ENCODE measurements around the gene ABTB2. TPM values are rescaled to one million over a fixed set of nuclear protein-coding genes. Genes with fewer than 3 reads are reported as not detected.

ABTB2 gene
- total and polyA plus RNA-seq, 2 donors, result 1.6 to 2.6 TPM

GRCh38 chr11:34161361-34161760 is 196.4 kb downstream of the ABTB2 start:
- no peaks in the 10 kb centered on the region for H3K9me3 ChIP-seq (ENCODE audit: control insufficient read depth in 2 of 2, insufficient read depth in 1 of 2, low read length in 1 of 2)
- H3K27me3 ChIP-seq (ENCODE audit: control insufficient read depth in 2 of 2, insufficient read depth in 1 of 2, low read length in 1 of 2), result no peaks in the 10 kb centered on the region
- H3K36me3 ChIP-seq (ENCODE audit: control insufficient read depth in 2 of 2, insufficient read depth in 2 of 2, low read length in 1 of 2), result peaks cover 2 to 14% of the 10 kb centered on the region in 2 donors
- peaks cover 0 to 5% of the 10 kb centered on the region in 2 donors for H3K4me1 ChIP-seq (ENCODE audit: control insufficient read depth in 2 of 2, insufficient read depth in 2 of 2, low read length in 2 of 2)
- DNase-seq (ENCODE audit: low read depth in 6 of 9, low spot score in 9 of 9), result no peak
- H3K27ac ChIP-seq (ENCODE audit: low read depth in 1 of 2, low read length in 1 of 2), result no peak overlapping the region
- H3K4me3 ChIP-seq (ENCODE audit: low read length in 2 of 2), result no peak overlapping the region
- WGBS, result 95% methylated on average over 6 of the region's 6 CpGs

- H3K27ac ChIP-seq (ENCODE audit: low read depth in 1 of 2, low read length in 1 of 2), result no peak overlapping the region
- H3K27me3 ChIP-seq (ENCODE audit: control insufficient read depth in 2 of 2, insufficient read depth in 1 of 2, low read length in 1 of 2), result no peaks in the 10 kb centered on the region
- H3K4me1 ChIP-seq (ENCODE audit: control insufficient read depth in 2 of 2, insufficient read depth in 2 of 2, low read length in 2 of 2), result peaks cover 0 to 5% of the 10 kb centered on the region in 2 donors
- no peak for DNase-seq (ENCODE audit: low read depth in 6 of 9, low spot score in 9 of 9)
- H3K36me3 ChIP-seq (ENCODE audit: control insufficient read depth in 2 of 2, insufficient read depth in 2 of 2, low read length in 1 of 2), result peaks cover 2 to 14% of the 10 kb centered on the region in 2 donors
- WGBS, result 93% methylated on average over 18 of the region's 18 CpGs
- H3K4me3 ChIP-seq (ENCODE audit: low read length in 2 of 2), result no peak overlapping the region
- no peaks in the 10 kb centered on the region for H3K9me3 ChIP-seq (ENCODE audit: control insufficient read depth in 2 of 2, insufficient read depth in 1 of 2, low read length in 1 of 2)
These were observed 197.0 kb downstream of the ABTB2 start for GRCh38 chr11:34160791-34161190.

- Histone ChIP-seq H3K36me3 (ENCODE audit: control insufficient read depth in 2 of 2, insufficient read depth in 2 of 2, low read length in 1 of 2) (peaks cover 2 to 14% of the 10 kb centered on the region in 2 donors), H3K27ac (ENCODE audit: low read depth in 1 of 2, low read length in 1 of 2) (no peak overlapping the region), H3K27me3 (ENCODE audit: control insufficient read depth in 2 of 2, insufficient read depth in 1 of 2, low read length in 1 of 2) (no peaks in the 10 kb centered on the region), H3K4me3 (ENCODE audit: low read length in 2 of 2) (no peak overlapping the region), H3K9me3 (ENCODE audit: control insufficient read depth in 2 of 2, insufficient read depth in 1 of 2, low read length in 1 of 2) (no peaks in the 10 kb centered on the region), H3K4me1 (ENCODE audit: control insufficient read depth in 2 of 2, insufficient read depth in 2 of 2, low read length in 2 of 2) (peaks cover 0 to 8% of the 10 kb centered on the region in 2 donors)
- DNase-seq (ENCODE audit: low read depth in 6 of 9, low spot score in 9 of 9), result no peak
- 97% methylated on average over 22 of the region's 22 CpGs for WGBS
These were observed 197.6 kb downstream of the ABTB2 start for GRCh38 chr11:34160049-34160721.

DNA sequence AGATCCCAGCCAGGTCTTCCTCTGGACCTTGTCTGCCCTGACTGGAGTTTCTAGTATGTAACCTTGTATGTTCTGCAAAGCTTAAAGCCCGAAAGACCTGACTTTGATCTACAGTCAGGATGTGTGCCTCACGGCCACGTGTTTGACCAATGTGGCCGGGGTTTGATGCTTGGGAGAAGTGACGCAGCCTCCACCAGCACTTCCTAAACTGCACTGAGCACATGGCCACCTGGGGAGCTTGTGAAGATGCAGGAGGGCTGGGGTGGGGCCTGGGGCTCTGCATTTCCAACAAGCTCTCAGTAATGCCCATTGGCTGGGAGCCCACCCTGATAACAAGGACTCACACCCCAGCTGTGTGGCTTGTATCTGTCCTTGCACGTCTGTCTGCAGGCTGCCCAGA is 199.1 kb downstream of the ABTB2 start:
- peaks cover 0 to 15% of the 10 kb centered on the region in 2 donors for H3K4me1 ChIP-seq (ENCODE audit: control insufficient read depth in 2 of 2, insufficient read depth in 2 of 2, low read length in 2 of 2)
- peaks cover 0 to 1% of the 10 kb centered on the region in 2 donors for H3K9me3 ChIP-seq (ENCODE audit: control insufficient read depth in 2 of 2, insufficient read depth in 1 of 2, low read length in 1 of 2)
- 37% methylated on average over 6 of the region's 6 CpGs for WGBS
- no peaks in the 10 kb centered on the region for H3K27me3 ChIP-seq (ENCODE audit: control insufficient read depth in 2 of 2, insufficient read depth in 1 of 2, low read length in 1 of 2)
- no peak for DNase-seq (ENCODE audit: low read depth in 6 of 9, low spot score in 9 of 9)
- H3K36me3 ChIP-seq (ENCODE audit: control insufficient read depth in 2 of 2, insufficient read depth in 2 of 2, low read length in 1 of 2), result peaks cover 9 to 17% of the 10 kb centered on the region in 2 donors
- no peak overlapping the region for H3K4me3 ChIP-seq (ENCODE audit: low read length in 2 of 2)
- H3K27ac ChIP-seq (ENCODE audit: low read depth in 1 of 2, low read length in 1 of 2), result no peak overlapping the region

DNA sequence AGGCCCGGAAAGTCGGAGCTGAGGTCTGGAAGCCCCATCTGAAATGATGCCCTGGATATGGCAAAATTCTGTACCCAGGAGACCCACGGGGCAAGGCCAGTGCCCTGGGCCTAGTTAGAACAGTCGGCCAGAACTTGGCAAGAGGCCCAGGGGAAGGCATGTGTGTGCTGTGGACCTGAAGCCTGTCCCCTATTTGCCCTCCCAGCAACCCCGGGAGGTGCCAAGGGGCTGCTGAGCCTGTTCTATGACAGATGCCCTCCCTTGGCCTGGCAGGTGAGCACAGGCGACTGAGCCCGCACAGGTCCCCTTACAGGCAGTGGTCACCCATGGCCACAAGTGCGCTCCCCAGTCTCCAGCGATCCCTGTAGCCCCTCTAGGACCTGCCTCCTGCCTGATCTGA is 200.6 kb downstream of the ABTB2 start:
- peaks cover 0 to 1% of the 10 kb centered on the region in 2 donors for H3K9me3 ChIP-seq (ENCODE audit: control insufficient read depth in 2 of 2, insufficient read depth in 1 of 2, low read length in 1 of 2)
- H3K4me1 ChIP-seq (ENCODE audit: control insufficient read depth in 2 of 2, insufficient read depth in 2 of 2, low read length in 2 of 2), result peaks cover 0 to 15% of the 10 kb centered on the region in 2 donors
- H3K4me3 ChIP-seq (ENCODE audit: low read length in 2 of 2), result no peak overlapping the region
- 98% methylated on average over 9 of the region's 9 CpGs for WGBS
- no peaks in the 10 kb centered on the region for H3K27me3 ChIP-seq (ENCODE audit: control insufficient read depth in 2 of 2, insufficient read depth in 1 of 2, low read length in 1 of 2)
- DNase-seq (ENCODE audit: low read depth in 6 of 9, low spot score in 9 of 9), result no peak
- peaks cover 18 to 21% of the 10 kb centered on the region in 2 donors for H3K36me3 ChIP-seq (ENCODE audit: control insufficient read depth in 2 of 2, insufficient read depth in 2 of 2, low read length in 1 of 2)
- no peak overlapping the region for H3K27ac ChIP-seq (ENCODE audit: low read depth in 1 of 2, low read length in 1 of 2)

GRCh38 chr11:34155757-34156062 is 202.1 kb downstream of the ABTB2 start:
- H3K27ac ChIP-seq (ENCODE audit: low read depth in 1 of 2, low read length in 1 of 2), result no peak overlapping the region
- no peak overlapping the region for H3K4me3 ChIP-seq (ENCODE audit: low read length in 2 of 2)
- 99% methylated on average over 2 of the region's 2 CpGs for WGBS
- H3K9me3 ChIP-seq (ENCODE audit: control insufficient read depth in 2 of 2, insufficient read depth in 1 of 2, low read length in 1 of 2), result peaks cover 0 to 1% of the 10 kb centered on the region in 2 donors
- peaks cover 0 to 15% of the 10 kb centered on the region in 2 donors for H3K4me1 ChIP-seq (ENCODE audit: control insufficient read depth in 2 of 2, insufficient read depth in 2 of 2, low read length in 2 of 2)
- no peak for DNase-seq (ENCODE audit: low read depth in 6 of 9, low spot score in 9 of 9)
- peaks cover 22 to 29% of the 10 kb centered on the region in 2 donors for H3K36me3 ChIP-seq (ENCODE audit: control insufficient read depth in 2 of 2, insufficient read depth in 2 of 2, low read length in 1 of 2)
- H3K27me3 ChIP-seq (ENCODE audit: control insufficient read depth in 2 of 2, insufficient read depth in 1 of 2, low read length in 1 of 2), result no peaks in the 10 kb centered on the region

GRCh38 chr11:34155057-34155756 is 202.6 kb downstream of the ABTB2 start:
- Histone ChIP-seq H3K36me3 (ENCODE audit: control insufficient read depth in 2 of 2, insufficient read depth in 2 of 2, low read length in 1 of 2) (peaks cover 23 to 33% of the 10 kb centered on the region in 2 donors), H3K9me3 (ENCODE audit: control insufficient read depth in 2 of 2, insufficient read depth in 1 of 2, low read length in 1 of 2) (peaks cover 0 to 1% of the 10 kb centered on the region in 2 donors), H3K4me1 (ENCODE audit: control insufficient read depth in 2 of 2, insufficient read depth in 2 of 2, low read length in 2 of 2) (peaks cover 0 to 15% of the 10 kb centered on the region in 2 donors), H3K27ac (ENCODE audit: low read depth in 1 of 2, low read length in 1 of 2) (no peak overlapping the region), H3K27me3 (ENCODE audit: control insufficient read depth in 2 of 2, insufficient read depth in 1 of 2, low read length in 1 of 2) (no peaks in the 10 kb centered on the region), H3K4me3 (ENCODE audit: low read length in 2 of 2) (no peak overlapping the region)
- WGBS, result 94% methylated on average over 15 of the region's 15 CpGs
- no peak for DNase-seq (ENCODE audit: low read depth in 6 of 9, low spot score in 9 of 9)

GRCh38 chr11:34154059-34154875 is 203.5 kb downstream of the ABTB2 start:
- no peaks in the 10 kb centered on the region for H3K27me3 ChIP-seq (ENCODE audit: control insufficient read depth in 2 of 2, insufficient read depth in 1 of 2, low read length in 1 of 2)
- no peak overlapping the region for H3K27ac ChIP-seq (ENCODE audit: low read depth in 1 of 2, low read length in 1 of 2)
- peaks cover 0 to 15% of the 10 kb centered on the region in 2 donors for H3K4me1 ChIP-seq (ENCODE audit: control insufficient read depth in 2 of 2, insufficient read depth in 2 of 2, low read length in 2 of 2)
- peak in 1 of 9 donors; percentile 2 for DNase-seq (ENCODE audit: low read depth in 6 of 9, low spot score in 9 of 9)
- 47% methylated on average over 16 of the region's 16 CpGs for WGBS
- H3K36me3 ChIP-seq (ENCODE audit: control insufficient read depth in 2 of 2, insufficient read depth in 2 of 2, low read length in 1 of 2), result peaks cover 27 to 42% of the 10 kb centered on the region in 2 donors
- H3K9me3 ChIP-seq (ENCODE audit: control insufficient read depth in 2 of 2, insufficient read depth in 1 of 2, low read length in 1 of 2), result peaks cover 0 to 1% of the 10 kb centered on the region in 2 donors
- H3K4me3 ChIP-seq (ENCODE audit: low read length in 2 of 2), result no peak overlapping the region
